ENCODE data around the gene SLC6A18.

GRCh38 chr5:1213508-1214162 is 11.5 kb upstream of the SLC6A18 start:
- TF ChIP-seq CTCF (IDR thresholded peaks at IDR 0.05; ENCODE audit: low read depth, low read length) (no peak), EZH2phosphoT487 (IDR thresholded peaks at IDR 0.05; ENCODE audit: low read depth) (no peak)

All from OCI-LY3 (cell line).